Right lobe of liver (tissue), 4 donors: ENCODE measurements around the gene DACH1.

Experiments used
- POLR2A ChIP-seq: fragments of 450-650 bp; IDR thresholded peaks from one replicate; pipeline ENCODE4 v1.6.1; 2017; ENCODE audit warnings: antibody characterized with exemption, mild to moderate bottlenecking
- TF ChIP-seq, protein P1 (sequence below), 4 donors: fragments of 200-600 bp in 3 of 4; fragments of 450-650 bp in 1 of 4; IDR thresholded peaks; one replicate each; pipeline versions ENCODE4 v1.5.1 to v1.8.0; 2016 to 2022; ENCODE audit warnings: antibody characterized with exemption in 4 of 4, mild to moderate bottlenecking in 2 of 4
- donor health status: DM: no; HTN: no; CAD: no.
- donor health status: DM: no; HTN: no; CAD: no.
- donor health status: DM: no; HTN: yes; CAD: no.

DNA sequence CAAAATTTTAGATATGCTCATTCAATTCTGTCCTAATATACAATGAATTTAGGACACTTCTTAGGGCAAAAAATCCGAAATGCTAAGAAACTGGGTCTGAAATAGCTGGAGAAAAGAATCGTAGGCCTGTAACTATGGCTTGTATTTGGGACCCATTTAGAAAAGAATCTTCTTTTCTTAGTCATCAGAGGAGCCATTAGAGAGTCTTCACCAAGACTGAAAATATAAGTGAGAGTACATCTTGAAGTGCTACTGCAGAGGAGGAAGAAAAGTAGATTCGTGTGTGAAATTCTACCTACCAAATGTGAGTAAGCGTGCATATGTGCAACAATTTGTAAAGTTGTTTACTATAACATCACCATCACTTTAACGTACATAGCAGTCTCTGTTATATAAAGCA, 8.8 kb upstream of the DACH1 start:
- TF ChIP-seq, protein P1, sequence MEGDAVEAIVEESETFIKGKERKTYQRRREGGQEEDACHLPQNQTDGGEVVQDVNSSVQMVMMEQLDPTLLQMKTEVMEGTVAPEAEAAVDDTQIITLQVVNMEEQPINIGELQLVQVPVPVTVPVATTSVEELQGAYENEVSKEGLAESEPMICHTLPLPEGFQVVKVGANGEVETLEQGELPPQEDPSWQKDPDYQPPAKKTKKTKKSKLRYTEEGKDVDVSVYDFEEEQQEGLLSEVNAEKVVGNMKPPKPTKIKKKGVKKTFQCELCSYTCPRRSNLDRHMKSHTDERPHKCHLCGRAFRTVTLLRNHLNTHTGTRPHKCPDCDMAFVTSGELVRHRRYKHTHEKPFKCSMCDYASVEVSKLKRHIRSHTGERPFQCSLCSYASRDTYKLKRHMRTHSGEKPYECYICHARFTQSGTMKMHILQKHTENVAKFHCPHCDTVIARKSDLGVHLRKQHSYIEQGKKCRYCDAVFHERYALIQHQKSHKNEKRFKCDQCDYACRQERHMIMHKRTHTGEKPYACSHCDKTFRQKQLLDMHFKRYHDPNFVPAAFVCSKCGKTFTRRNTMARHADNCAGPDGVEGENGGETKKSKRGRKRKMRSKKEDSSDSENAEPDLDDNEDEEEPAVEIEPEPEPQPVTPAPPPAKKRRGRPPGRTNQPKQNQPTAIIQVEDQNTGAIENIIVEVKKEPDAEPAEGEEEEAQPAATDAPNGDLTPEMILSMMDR (IDR thresholded peaks at IDR 0.05): no peak
- no peak for TF ChIP-seq POLR2A
